22Rv1 (cell line): ENCODE measurements around the gene NEDD4L.

Experiments used
- H3K27ac ChIP-seq: fragments of 450-650 bp; 2 replicates; pipeline ENCODE4 v1.5.1; 2017
- CTCF ChIP-seq: fragments of 450-650 bp; IDR thresholded peaks from 2 replicates; pipeline ENCODE4 v1.5.1; 2017; ENCODE audit warnings: mild to moderate bottlenecking
- ZFX ChIP-seq: fragments of 450-650 bp; IDR thresholded peaks from 2 replicates; pipeline ENCODE4 v1.6.1; 2017; ENCODE audit warnings: antibody characterized with exemption, borderline replicate concordance

NEDD4L gene

GRCh38 chr18:58239879-58240278, 195.9 kb downstream of the NEDD4L start:
- no peak for TF ChIP-seq ZFX
- peak overlapping the region; percentile 42 for H3K27ac ChIP-seq

- H3K27ac ChIP-seq, result peak overlapping the region; percentile 22; the same call in 1 of the 2 replicates
- TF ChIP-seq ZFX, result no peak
- no peak for TF ChIP-seq CTCF
These were observed 197.1 kb downstream of the NEDD4L start for GRCh38 chr18:58241026-58241679.

- TF ChIP-seq CTCF (no peak), ZFX (no peak)
- H3K27ac ChIP-seq, result peak overlapping the region; percentile 22; the same call in 1 of the 2 replicates
These were observed 197.9 kb downstream of the NEDD4L start for GRCh38 chr18:58241877-58242276.

- TF ChIP-seq CTCF, result no peak
- no peak for TF ChIP-seq ZFX
- H3K27ac ChIP-seq, result no peak overlapping the region
These were observed 198.4 kb downstream of the NEDD4L start for GRCh38 chr18:58242435-58242834.

GRCh38 chr18:58242968-58243367, 198.9 kb downstream of the NEDD4L start:
- TF ChIP-seq ZFX, result no peak

GRCh38 chr18:58243401-58243800, 199.4 kb downstream of the NEDD4L start:
- TF ChIP-seq ZFX (no peak), CTCF (no peak)
- H3K27ac ChIP-seq, result no peak overlapping the region

More at GRCh38 chr18:58242968-58243367, 198.9 kb downstream of the NEDD4L start:
- no peak overlapping the region for H3K27ac ChIP-seq

- TF ChIP-seq ZFX, result no peak
- TF ChIP-seq CTCF, result no peak
- H3K27ac ChIP-seq, result no peak overlapping the region
These were observed 203.4 kb downstream of the NEDD4L start for GRCh38 chr18:58247363-58247834.

GRCh38 chr18:58249712-58250111, 205.7 kb downstream of the NEDD4L start:
- TF ChIP-seq CTCF (no peak), ZFX (no peak)
- no peak overlapping the region for H3K27ac ChIP-seq
